Mesenchymal stem cell (in vitro differentiated cells and primary cell): Measurements from ENCODE around the gene DUSP14. TPM values are rescaled to one million over a fixed set of nuclear protein-coding genes. Genes with fewer than 3 reads are reported as not detected.
"Not testable (repeated sequence)": the region's sequence is repeated elsewhere in the genome, so short reads cannot be mapped to it uniquely, and the experiment has no call there.

Experiments
- DNase-seq: peaks from one replicate; pipeline ENCODE4 v3.0.0-alpha.2; 2013
- H2AFZ ChIP-seq: one replicate; pipeline ENCODE4 v1.6.1; 2013; ENCODE audit warnings: low read depth, mild to moderate bottlenecking, control low read depth, inconsistent platforms, low read length, moderate library complexity
- H2AK5ac ChIP-seq: 2 replicates; pipeline ENCODE4 v1.6.1; 2013; ENCODE audit warnings: low read length, moderate library complexity, mild to moderate bottlenecking, inconsistent platforms; ENCODE audit not compliant: severe bottlenecking
- H2BK120ac ChIP-seq: one replicate; pipeline ENCODE4 v1.6.1; 2013; ENCODE audit warnings: low read depth, mild to moderate bottlenecking, inconsistent platforms, low read length, moderate library complexity
- H2BK12ac ChIP-seq, 2 experiments: one replicate each; pipeline ENCODE4 v1.6.1; 2013; ENCODE audit warnings: inconsistent platforms in 2 of 2, low read length in 2 of 2, mild to moderate bottlenecking in 2 of 2, moderate library complexity in 2 of 2, control low read depth in 1 of 2
- H2BK15ac ChIP-seq: one replicate; pipeline ENCODE4 v1.6.1; 2013; ENCODE audit warnings: mild to moderate bottlenecking, low read depth, inconsistent platforms; ENCODE audit not compliant: poor library complexity, severe bottlenecking
- H2BK5ac ChIP-seq: 2 replicates; pipeline ENCODE4 v1.6.1; 2013; ENCODE audit warnings: low read depth, mild to moderate bottlenecking, low read length, control low read depth, inconsistent platforms; ENCODE audit not compliant: poor library complexity, severe bottlenecking
- H3K14ac ChIP-seq, 2 experiments: one replicate each; pipeline ENCODE4 v1.6.1; 2013; ENCODE audit warnings: inconsistent platforms in 2 of 2, low read length in 2 of 2, control low read depth in 1 of 2, mild to moderate bottlenecking in 1 of 2, moderate library complexity in 1 of 2
- H3K18ac ChIP-seq, 2 experiments: one replicate each; pipeline ENCODE4 v1.6.1; 2013; ENCODE audit warnings: inconsistent platforms in 2 of 2, low read length in 2 of 2, control low read depth in 1 of 2, low read depth in 1 of 2, mild to moderate bottlenecking in 1 of 2
- H3K23ac ChIP-seq, 2 experiments: one replicate each; pipeline ENCODE4 v1.6.1; 2013; ENCODE audit warnings: inconsistent platforms in 2 of 2, low read length in 2 of 2, mild to moderate bottlenecking in 2 of 2, moderate library complexity in 2 of 2, control low read depth in 1 of 2
- H3K27ac ChIP-seq: 2 replicates; pipeline ENCODE4 v1.5.1; 2013; ENCODE audit warnings: mild to moderate bottlenecking, moderate library complexity, low read length, control low read depth, inconsistent platforms; ENCODE audit not compliant: poor library complexity, severe bottlenecking
- H3K27me3 ChIP-seq, 2 experiments: 2 replicates each; pipeline versions ENCODE4 v1.6.1 to v1.7.0; 2013; ENCODE audit warnings: low read length in 2 of 2, mild to moderate bottlenecking in 2 of 2, moderate library complexity in 2 of 2, control low read depth in 1 of 2, inconsistent platforms in 1 of 2; ENCODE audit not compliant: control insufficient read depth in 1 of 2, insufficient read depth in 1 of 2
- H3K36me3 ChIP-seq, 2 experiments: 2 replicates each; pipeline versions ENCODE4 v1.6.1 to v1.7.0; 2013; ENCODE audit warnings: low read length in 2 of 2, control low read depth in 1 of 2, inconsistent platforms in 1 of 2, low read depth in 1 of 2, mild to moderate bottlenecking in 1 of 2; ENCODE audit not compliant: insufficient read depth in 2 of 2, control insufficient read depth in 1 of 2
- H3K4ac ChIP-seq, 2 experiments: one replicate each; pipeline ENCODE4 v1.6.1; 2013; ENCODE audit warnings: inconsistent platforms in 2 of 2, low read length in 2 of 2, mild to moderate bottlenecking in 2 of 2, moderate library complexity in 2 of 2, control low read depth in 1 of 2, low read depth in 1 of 2
- H3K4me1 ChIP-seq: 2 replicates; pipeline ENCODE4 v1.6.1; 2013; ENCODE audit warnings: low read depth, low read length, control low read depth; ENCODE audit not compliant: control insufficient read depth, insufficient read depth
- H3K4me2 ChIP-seq: 2 replicates; pipeline ENCODE4 v1.6.1; 2013; ENCODE audit warnings: low read length, mild to moderate bottlenecking, inconsistent platforms; ENCODE audit not compliant: poor library complexity, severe bottlenecking
- H3K4me3 ChIP-seq, 2 experiments: 2 replicates each; pipeline versions ENCODE4 v1.5.1 to v1.7.0; 2013; ENCODE audit warnings: low read length in 2 of 2, mild to moderate bottlenecking in 2 of 2, control low read depth in 1 of 2, low read depth in 1 of 2; ENCODE audit not compliant: insufficient read depth in 1 of 2
- H3K79me1 ChIP-seq: replicated peaks from 2 replicates; pipeline ENCODE4 v1.6.1; 2013; ENCODE audit warnings: mild to moderate bottlenecking, control low read depth, low read length, inconsistent platforms; ENCODE audit not compliant: poor library complexity, severe bottlenecking
- H3K9ac ChIP-seq: 2 replicates; pipeline ENCODE4 v1.7.0; 2013; ENCODE audit warnings: mild to moderate bottlenecking, low read length, moderate library complexity
- H3K9me3 ChIP-seq: 2 replicates; pipeline ENCODE4 v1.7.0; 2013; ENCODE audit warnings: mild to moderate bottlenecking, low read length; ENCODE audit not compliant: control insufficient read depth
- H4K8ac ChIP-seq: one replicate; pipeline ENCODE4 v1.6.1; 2013; ENCODE audit warnings: inconsistent platforms, mild to moderate bottlenecking, low read length, moderate library complexity
- H4K91ac ChIP-seq: one replicate; pipeline ENCODE4 v1.6.1; 2013; ENCODE audit warnings: mild to moderate bottlenecking, low read length, inconsistent platforms
- WGBS: methylation state at CpG from one replicate; pipeline ENCODE4 v1.1.7; 2013; ENCODE audit warnings: mixed read lengths; 5-methylcytosine and 5-hydroxymethylcytosine counted together
- polyA plus RNA-seq, 2 experiments: library from polyadenylated mRNA; stranded (reverse); fragments of 200-250 nt; gene quantifications; one replicate each; pipeline ENCODE4 v1.2.3, GENCODE V29; 2013

The DUSP14 gene
- polyA plus RNA-seq (2013, experiment 1 of 2): 56.5 TPM
- polyA plus RNA-seq (2013, experiment 2 of 2): 61.3 TPM

GRCh38 chr17:37489197-37490001 is at the start of gene DUSP14:
Gene DUSP14 (plus strand): TSS chr17:37489891. CDS start chr17:37512273, 22,382 bp downstream.
- Histone ChIP-seq H3K23ac (peak within 1 kb of the TSS; percentile 76 to 90), H3K4me1 (peaks cover 16% of the 10 kb centered on the region), H2BK15ac (peak within 1 kb of the TSS; percentile 94), H3K79me1 (peaks cover 1% of the 10 kb centered on the region), H3K9ac (peak within 1 kb of the TSS; percentile 96), H2AK5ac (no peak within 1 kb of the TSS), H3K27ac (peak within 1 kb of the TSS; percentile 88), H3K4ac (peak within 1 kb of the TSS; percentile 88 to 96), H3K4me3 (peak within 1 kb of the TSS; percentile 77 to 88), H2BK5ac (peak within 1 kb of the TSS; percentile 1), H4K8ac (peak within 1 kb of the TSS; percentile 88), H3K36me3 (no peaks in the 10 kb centered on the region), H3K4me2 (peak within 1 kb of the TSS; percentile 76), H2BK12ac (peak within 1 kb of the TSS; percentile 49 to 79), H4K91ac (peak within 1 kb of the TSS; percentile 83), H2AFZ (no peak within 1 kb of the TSS), H2BK120ac (peak within 1 kb of the TSS; percentile 98), H3K18ac (peak within 1 kb of the TSS; percentile 55 to 82), H3K27me3 (no peaks in the 10 kb centered on the region), H3K14ac (peak within 1 kb of the TSS in 1 of 2 experiments; percentile 91), H3K9me3 (no peaks in the 10 kb centered on the region)
- peak; percentile 78 for DNase-seq
- WGBS: under 1% methylated on average over 29 of the region's 100 CpGs

- no peak overlapping the region for H3K18ac ChIP-seq
- no peak overlapping the region for H2AK5ac ChIP-seq
- H3K4me1 ChIP-seq: no peaks in the 10 kb centered on the region
- H2BK15ac ChIP-seq: no peak overlapping the region
- no peak overlapping the region for H3K4me3 ChIP-seq
- H3K27ac ChIP-seq: no peak overlapping the region
- no peaks in the 10 kb centered on the region for H3K9me3 ChIP-seq
- H3K27me3 ChIP-seq: no peaks in the 10 kb centered on the region
- no peak for DNase-seq
- H3K4ac ChIP-seq: no peak overlapping the region
- peaks cover 29 to 82% of the 10 kb centered on the region in 2 experiments for H3K36me3 ChIP-seq
- H3K79me1 ChIP-seq: peaks cover 18% of the 10 kb centered on the region
- no peak overlapping the region for H3K4me2 ChIP-seq
- no peak overlapping the region for H3K9ac ChIP-seq
- no peak overlapping the region for H3K23ac ChIP-seq
- no peak overlapping the region for H2BK5ac ChIP-seq
- no peak overlapping the region for H3K14ac ChIP-seq
- no peak overlapping the region for H2AFZ ChIP-seq
- no peak overlapping the region for H4K91ac ChIP-seq
- no peak overlapping the region for H2BK120ac ChIP-seq
- no peak overlapping the region for H2BK12ac ChIP-seq
- 97% methylated on average over 2 of the region's 2 CpGs for WGBS
- H4K8ac ChIP-seq: no peak overlapping the region
These were observed 49.3 kb upstream of the DUSP14 start for GRCh38 chr17:37440424-37440823.

- H3K4me1 ChIP-seq, H3K27me3 ChIP-seq, H2BK15ac ChIP-seq, H2AK5ac ChIP-seq, H3K4me2 ChIP-seq, H4K8ac ChIP-seq, H4K91ac ChIP-seq, H3K9me3 ChIP-seq, DNase-seq, H3K4me3 ChIP-seq, H2BK12ac ChIP-seq, H3K9ac ChIP-seq, H2AFZ ChIP-seq, H3K4ac ChIP-seq, H2BK5ac ChIP-seq, H2BK120ac ChIP-seq, H3K23ac ChIP-seq, H3K18ac ChIP-seq, H3K27ac ChIP-seq: not testable (repeated sequence)
- Histone ChIP-seq H3K36me3 (peaks cover 25 to 85% of the 10 kb centered on the region in 2 experiments), H3K14ac (peak overlapping the region in 1 of 2 experiments; percentile 55), H3K79me1 (peaks cover 14% of the 10 kb centered on the region)
- WGBS: 99% methylated on average over 9 of the region's 12 CpGs
These were observed 48.2 kb upstream of the DUSP14 start for GRCh38 chr17:37441369-37442014.

GRCh38 chr17:37446027-37446426 is 43.7 kb upstream of the DUSP14 start:
- no peak overlapping the region for H2BK12ac ChIP-seq
- WGBS: 100% methylated on average over 1 of the region's 4 CpGs
- H2AFZ ChIP-seq: no peak overlapping the region
- H4K91ac ChIP-seq: no peak overlapping the region
- H3K4me2 ChIP-seq: no peak overlapping the region
- no peak for DNase-seq
- H3K4ac ChIP-seq: no peak overlapping the region
- H3K27ac ChIP-seq: peak overlapping the region; percentile 73
- H3K14ac ChIP-seq: no peak overlapping the region
- no peaks in the 10 kb centered on the region for H3K27me3 ChIP-seq
- no peak overlapping the region for H3K4me3 ChIP-seq
- H4K8ac ChIP-seq: no peak overlapping the region
- H3K36me3 ChIP-seq: peaks cover 11 to 72% of the 10 kb centered on the region in 2 experiments
- H2BK15ac ChIP-seq: no peak overlapping the region
- H3K23ac ChIP-seq: no peak overlapping the region
- H3K4me1 ChIP-seq: peaks cover 8% of the 10 kb centered on the region
- no peaks in the 10 kb centered on the region for H3K9me3 ChIP-seq
- no peak overlapping the region for H3K18ac ChIP-seq
- no peak overlapping the region for H3K9ac ChIP-seq
- H3K79me1 ChIP-seq: peaks cover 12% of the 10 kb centered on the region
- no peak overlapping the region for H2AK5ac ChIP-seq
- H2BK120ac ChIP-seq: no peak overlapping the region
- H2BK5ac ChIP-seq: no peak overlapping the region
